ENCODE measurements around the gene FHL2. TPM values are rescaled to one million over a fixed set of nuclear protein-coding genes. Genes with fewer than 3 reads are reported as not detected.

The FHL2 gene
- polyA plus RNA-seq, 1 experiment = 546 TPM

DNA sequence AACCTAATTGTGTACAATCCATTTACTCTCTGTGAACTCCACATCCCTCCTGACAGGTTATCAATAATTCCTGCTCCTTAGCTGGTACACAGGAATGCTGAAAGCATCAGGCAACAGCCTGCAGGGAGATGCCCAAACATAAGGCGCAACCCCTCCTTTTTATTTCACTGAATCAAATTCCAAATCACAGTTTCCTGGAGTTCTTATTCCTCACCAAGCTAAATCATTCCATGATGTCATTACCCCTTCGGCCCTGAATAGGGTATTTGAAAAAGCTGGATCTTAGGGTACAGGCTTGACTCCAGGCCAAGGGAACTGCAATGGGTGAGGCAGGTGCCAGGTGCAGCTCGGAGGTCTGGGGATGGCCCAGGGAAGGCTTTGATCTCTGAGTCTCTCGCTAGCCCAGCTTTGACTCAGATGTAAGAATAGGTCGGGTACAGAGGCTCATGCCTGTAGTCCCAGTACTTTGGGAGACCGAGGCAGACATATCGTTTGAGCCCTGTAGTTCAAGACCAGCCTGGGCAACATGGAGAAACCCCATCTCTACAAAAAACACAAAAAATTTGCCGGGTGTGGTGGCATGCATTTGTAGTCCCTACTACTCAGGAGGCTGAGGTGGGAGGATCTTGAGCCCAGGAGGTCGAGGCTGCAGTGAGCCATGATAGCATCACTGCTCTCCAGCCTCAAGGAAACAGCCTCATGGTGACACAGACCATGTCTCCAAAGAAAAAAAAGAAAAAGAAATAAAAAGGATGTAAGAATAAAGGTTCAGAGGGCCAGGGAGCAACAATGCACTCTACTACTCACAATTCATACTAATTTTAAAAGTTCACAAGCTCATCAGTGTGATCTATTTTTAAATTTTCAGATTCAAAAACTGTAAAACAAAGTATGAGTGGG lies 6.8 kb downstream of the FHL2 start:
- H3K4me3 ChIP-seq (ENCODE audit: low read depth, low read length) = no peak overlapping the region
- TF ChIP-seq CTCF (IDR thresholded peaks at IDR 0.05; ENCODE audit: insufficient read depth, low read depth, low read length) = no peak
- CTCF ChIA-PET = interaction anchor here (0.6 to 1.4 kb wide), 5 partner anchors 12 to 129 kb away, joined by 3 to 5 read pairs (median 3); no protein-coding TSS in a partner anchor
- no peak for DNase-seq (ENCODE audit: low read depth)
- no peaks in the 10 kb centered on the region for H3K27me3 ChIP-seq (ENCODE audit: control insufficient read depth, insufficient read depth, low read length)
- POLR2A ChIA-PET = interaction anchor here (0.6 to 0.8 kb wide), 2 partner anchors 12 to 239 kb away, joined by 4 to 8 read pairs; no protein-coding TSS in a partner anchor
- H3K36me3 ChIP-seq (ENCODE audit: control insufficient read depth, insufficient read depth, low read length) = peaks cover 9% of the 10 kb centered on the region

- peak; percentile 62 for DNase-seq (ENCODE audit: low read depth)
- no peak for TF ChIP-seq CTCF (IDR thresholded peaks at IDR 0.05; ENCODE audit: insufficient read depth, low read depth, low read length)
- Histone ChIP-seq H3K27me3 (ENCODE audit: control insufficient read depth, insufficient read depth, low read length) (no peaks in the 10 kb centered on the region), H3K4me3 (ENCODE audit: low read depth, low read length) (no peak overlapping the region), H3K36me3 (ENCODE audit: control insufficient read depth, insufficient read depth, low read length) (peaks cover 12% of the 10 kb centered on the region)
- POLR2A ChIA-PET = interaction anchor here (1.0 kb wide), 1 partner anchor 14 kb away, joined by 3 read pairs; no protein-coding TSS in a partner anchor
- CTCF ChIA-PET = interaction anchor here (0.8 kb wide), 1 partner anchor 27 kb away, joined by 3 read pairs; no protein-coding TSS in a partner anchor
These were observed 7.7 kb downstream of the FHL2 start for GRCh38 chr2:105391058-105391627.

DNA sequence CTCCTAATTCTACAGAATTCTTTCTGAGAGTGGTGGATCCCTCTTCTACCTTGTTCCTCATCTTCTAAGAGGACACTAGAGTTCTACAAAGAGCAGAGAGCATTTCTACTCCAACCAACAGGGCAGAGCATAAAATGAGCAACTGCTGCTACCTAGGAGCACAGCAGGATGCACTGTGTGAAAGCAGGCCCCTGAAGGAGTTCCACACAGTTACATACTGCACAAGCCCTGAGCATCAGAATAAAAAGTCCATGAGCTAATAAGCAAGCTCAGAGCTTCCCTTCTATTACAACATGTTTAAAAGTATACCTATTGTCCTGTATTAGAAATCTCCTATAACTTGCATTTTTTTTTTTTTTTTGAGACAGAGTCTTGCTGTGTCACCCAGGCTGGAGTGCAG lies 8.4 kb downstream of the FHL2 start:
- no peak for TF ChIP-seq CTCF (IDR thresholded peaks at IDR 0.05; ENCODE audit: insufficient read depth, low read depth, low read length)
- no peak for DNase-seq (ENCODE audit: low read depth)
- peaks cover 19% of the 10 kb centered on the region for H3K36me3 ChIP-seq (ENCODE audit: control insufficient read depth, insufficient read depth, low read length)
- no peak overlapping the region for H3K4me3 ChIP-seq (ENCODE audit: low read depth, low read length)
- CTCF ChIA-PET = no interaction called here
- H3K27me3 ChIP-seq (ENCODE audit: control insufficient read depth, insufficient read depth, low read length) = no peaks in the 10 kb centered on the region
- POLR2A ChIA-PET = interaction anchor here (1.0 kb wide), 1 partner anchor 14 kb away, joined by 3 read pairs; no protein-coding TSS in a partner anchor

DNA sequence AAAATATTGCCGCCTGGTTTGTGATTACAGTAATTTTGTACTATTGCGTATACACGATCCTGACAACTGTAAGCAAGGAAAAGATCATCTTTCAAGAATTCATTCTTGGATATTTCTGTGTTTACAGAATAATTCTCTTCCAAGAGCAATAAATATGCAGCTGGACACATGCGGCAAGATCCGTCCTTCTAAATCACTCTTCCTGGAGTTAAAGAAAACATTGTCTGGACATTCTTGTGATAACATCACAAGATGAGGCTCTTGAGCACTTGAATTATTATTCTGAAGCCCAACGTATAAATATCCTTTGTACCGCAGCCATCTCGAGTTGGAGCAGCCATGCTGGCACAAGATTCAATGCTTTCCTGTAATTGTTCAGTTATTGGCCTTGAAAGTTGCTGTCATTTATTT lies 9.9 kb downstream of the FHL2 start:
- no peak for TF ChIP-seq CTCF (IDR thresholded peaks at IDR 0.05; ENCODE audit: insufficient read depth, low read depth, low read length)
- ChIA-PET POLR2A (no interaction called here), CTCF (interaction anchor here (0.6 to 1.2 kb wide), 2 partner anchors 66 to 132 kb away, joined by 4 to 6 read pairs; no protein-coding TSS in a partner anchor)
- no peaks in the 10 kb centered on the region for H3K27me3 ChIP-seq (ENCODE audit: control insufficient read depth, insufficient read depth, low read length)
- no peak overlapping the region for H3K4me3 ChIP-seq (ENCODE audit: low read depth, low read length)
- DNase-seq (ENCODE audit: low read depth) = peak; percentile 88
- H3K36me3 ChIP-seq (ENCODE audit: control insufficient read depth, insufficient read depth, low read length) = peaks cover 24% of the 10 kb centered on the region

DNA sequence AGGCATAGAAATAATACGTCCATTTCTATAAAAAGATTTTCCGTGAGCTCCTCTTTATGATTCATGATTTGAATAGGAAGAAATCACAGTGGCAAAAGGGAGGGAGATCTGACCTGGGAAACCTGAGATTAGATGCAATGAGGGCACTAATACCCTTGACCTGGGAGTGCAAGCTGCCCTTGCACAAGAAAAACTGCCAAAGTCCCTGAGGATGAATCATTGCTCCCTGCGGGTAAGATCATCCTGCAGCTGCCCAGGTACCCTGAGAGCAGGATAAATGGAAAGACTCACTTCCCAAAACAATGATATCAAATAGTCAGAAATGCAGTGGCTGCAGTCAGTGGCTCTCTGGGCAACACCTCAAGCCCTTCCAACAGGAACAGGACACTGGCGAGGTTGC lies 11.6 kb downstream of the FHL2 start:
- ChIA-PET POLR2A (no interaction called here), CTCF (interaction anchor here (1.0 to 1.3 kb wide), 2 partner anchors 11 to 18 kb away, joined by 3 to 6 read pairs; partner anchors contain the start of gene FHL2)
- Histone ChIP-seq H3K4me3 (ENCODE audit: low read depth, low read length) (no peak overlapping the region), H3K36me3 (ENCODE audit: control insufficient read depth, insufficient read depth, low read length) (peaks cover 26% of the 10 kb centered on the region), H3K27me3 (ENCODE audit: control insufficient read depth, insufficient read depth, low read length) (no peaks in the 10 kb centered on the region)
- TF ChIP-seq CTCF (IDR thresholded peaks at IDR 0.05; ENCODE audit: insufficient read depth, low read depth, low read length) = no peak
- DNase-seq (ENCODE audit: low read depth) = no peak
